ENCODE data around the gene GDPD5. TPM values are rescaled to one million over a fixed set of nuclear protein-coding genes. Genes with fewer than 3 reads are reported as not detected.

GDPD5 gene
- total RNA-seq, 2 experiments from 2014 or later, result 13.3 to 13.5 TPM

- CTCF ChIA-PET, result no interaction called here
- Mint-ChIP-seq H3K36me3 (ENCODE audit: low read depth) (no peaks in the 10 kb centered on the region), H3K4me1 (ENCODE audit: low read depth) (peaks cover 13% of the 10 kb centered on the region), H3K27ac (no peak overlapping the region), H3K4me3 (no peak overlapping the region), H3K9me3 (no peaks in the 10 kb centered on the region), H3K27me3 (ENCODE audit: low read depth) (no peaks in the 10 kb centered on the region)
- no peak for DNase-seq
- intact Hi-C loops (cut with micrococcal nuclease), result no loop called here
These were observed 22.1 kb downstream of the GDPD5 start for GRCh38 chr11:75503531-75504099.

GRCh38 chr11:75502138-75502537, 23.6 kb downstream of the GDPD5 start:
- CTCF ChIA-PET, result interaction anchor here (0.8 to 1.3 kb wide), 2 partner anchors 16 to 24 kb away, joined by 3 to 4 read pairs; partner anchors contain the start of gene GDPD5
- H3K36me3 Mint-ChIP-seq (ENCODE audit: low read depth), result no peaks in the 10 kb centered on the region

GRCh38 chr11:75500742-75501141, 25.0 kb downstream of the GDPD5 start:
- Mint-ChIP-seq H3K27me3 (ENCODE audit: low read depth) (no peaks in the 10 kb centered on the region), H3K36me3 (ENCODE audit: low read depth) (no peaks in the 10 kb centered on the region), H3K27ac (no peak overlapping the region), H3K4me1 (ENCODE audit: low read depth) (peaks cover 4% of the 10 kb centered on the region), H3K9me3 (no peaks in the 10 kb centered on the region), H3K4me3 (no peak overlapping the region)
- CTCF ChIA-PET, result no interaction called here
- no peak for DNase-seq
- intact Hi-C loops (cut with micrococcal nuclease), result no loop called here

More at GRCh38 chr11:75502138-75502537, 23.6 kb downstream of the GDPD5 start:
- intact Hi-C loops (cut with micrococcal nuclease), result no loop called here
- no peak for DNase-seq
- Mint-ChIP-seq H3K4me1 (ENCODE audit: low read depth) (peaks cover 4% of the 10 kb centered on the region), H3K27ac (no peak overlapping the region), H3K27me3 (ENCODE audit: low read depth) (no peaks in the 10 kb centered on the region), H3K4me3 (no peak overlapping the region), H3K9me3 (no peaks in the 10 kb centered on the region)

- CTCF ChIA-PET, result interaction anchor here (1.0 kb wide), 1 partner anchor 15 kb away, joined by 4 read pairs; no protein-coding TSS in a partner anchor
- peaks cover 4% of the 10 kb centered on the region for H3K4me1 Mint-ChIP-seq (ENCODE audit: low read depth)
- intact Hi-C loops (cut with micrococcal nuclease), result no loop called here
- H3K36me3 Mint-ChIP-seq (ENCODE audit: low read depth), result no peaks in the 10 kb centered on the region
- H3K9me3 Mint-ChIP-seq, result no peaks in the 10 kb centered on the region
- H3K27ac Mint-ChIP-seq, result no peak overlapping the region
- H3K4me3 Mint-ChIP-seq, result no peak overlapping the region
- no peaks in the 10 kb centered on the region for H3K27me3 Mint-ChIP-seq (ENCODE audit: low read depth)
- DNase-seq, result no peak
These were observed 26.1 kb downstream of the GDPD5 start for GRCh38 chr11:75499423-75500190.

- Mint-ChIP-seq H3K27ac (no peak overlapping the region), H3K27me3 (ENCODE audit: low read depth) (no peaks in the 10 kb centered on the region), H3K36me3 (ENCODE audit: low read depth) (no peaks in the 10 kb centered on the region), H3K4me3 (no peak overlapping the region), H3K4me1 (ENCODE audit: low read depth) (peaks cover 4% of the 10 kb centered on the region), H3K9me3 (no peaks in the 10 kb centered on the region)
- intact Hi-C loops (cut with micrococcal nuclease), result no loop called here
- CTCF ChIA-PET, result interaction anchor here (1.0 kb wide), 1 partner anchor 16 kb away, joined by 4 read pairs; no protein-coding TSS in a partner anchor
- DNase-seq, result no peak
These were observed 27.0 kb downstream of the GDPD5 start for GRCh38 chr11:75498556-75499255.

GRCh38 chr11:75497788-75498409, 27.8 kb downstream of the GDPD5 start:
- DNase-seq, result peak; percentile 56
- Mint-ChIP-seq H3K27ac (no peak overlapping the region), H3K4me3 (no peak overlapping the region), H3K36me3 (ENCODE audit: low read depth) (no peaks in the 10 kb centered on the region), H3K4me1 (ENCODE audit: low read depth) (peaks cover 4% of the 10 kb centered on the region), H3K27me3 (ENCODE audit: low read depth) (no peaks in the 10 kb centered on the region), H3K9me3 (no peaks in the 10 kb centered on the region)
- CTCF ChIA-PET, result no interaction called here
- intact Hi-C loops (cut with micrococcal nuclease), result no loop called here

- H3K36me3 Mint-ChIP-seq (ENCODE audit: low read depth), result no peaks in the 10 kb centered on the region
- H3K9me3 Mint-ChIP-seq, result no peaks in the 10 kb centered on the region
- H3K27ac Mint-ChIP-seq, result no peak overlapping the region
- intact Hi-C loops (cut with micrococcal nuclease), result no loop called here
- H3K27me3 Mint-ChIP-seq (ENCODE audit: low read depth), result no peaks in the 10 kb centered on the region
- no peak overlapping the region for H3K4me3 Mint-ChIP-seq
- CTCF ChIA-PET, result interaction anchor here (1.1 kb wide), 1 partner anchor 50 kb away, joined by 4 read pairs; no protein-coding TSS in a partner anchor
- H3K4me1 Mint-ChIP-seq (ENCODE audit: low read depth), result peaks cover 18% of the 10 kb centered on the region
- DNase-seq, result no peak
These were observed 29.4 kb downstream of the GDPD5 start for GRCh38 chr11:75496305-75496752.

GRCh38 chr11:75495749-75496304, 29.9 kb downstream of the GDPD5 start:
- DNase-seq, result no peak
- Mint-ChIP-seq H3K4me3 (no peak overlapping the region), H3K27me3 (ENCODE audit: low read depth) (no peaks in the 10 kb centered on the region), H3K36me3 (ENCODE audit: low read depth) (no peaks in the 10 kb centered on the region), H3K9me3 (no peaks in the 10 kb centered on the region), H3K4me1 (ENCODE audit: low read depth) (peaks cover 18% of the 10 kb centered on the region), H3K27ac (no peak overlapping the region)
- intact Hi-C loops (cut with micrococcal nuclease), result no loop called here
- CTCF ChIA-PET, result interaction anchor here (1.1 kb wide), 1 partner anchor 50 kb away, joined by 4 read pairs; no protein-coding TSS in a partner anchor

- Mint-ChIP-seq H3K4me3 (no peak overlapping the region), H3K27ac (no peak overlapping the region), H3K27me3 (ENCODE audit: low read depth) (no peaks in the 10 kb centered on the region), H3K36me3 (ENCODE audit: low read depth) (no peaks in the 10 kb centered on the region), H3K4me1 (ENCODE audit: low read depth) (peaks cover 18% of the 10 kb centered on the region), H3K9me3 (no peaks in the 10 kb centered on the region)
- no peak for DNase-seq
- CTCF ChIA-PET, result no interaction called here
- intact Hi-C loops (cut with micrococcal nuclease), result loop anchor here (2.0 kb wide), 1 partner anchor 31 kb away; the partner anchor contains the start of gene GDPD5
These were observed 32.1 kb downstream of the GDPD5 start for GRCh38 chr11:75493626-75494025.

- H3K4me1 Mint-ChIP-seq (ENCODE audit: low read depth), result peaks cover 14% of the 10 kb centered on the region
- intact Hi-C loops (cut with micrococcal nuclease), result loop anchor here (2.0 kb wide), 1 partner anchor 32 kb away; the partner anchor contains the start of gene GDPD5
- peak overlapping the region; percentile 73 for H3K4me3 Mint-ChIP-seq
- CTCF ChIA-PET, result interaction anchor here (0.8 kb wide), 1 partner anchor 20 kb away, joined by 4 read pairs; no protein-coding TSS in a partner anchor
- peak; percentile 89 for DNase-seq
- no peaks in the 10 kb centered on the region for H3K36me3 Mint-ChIP-seq (ENCODE audit: low read depth)
- peak overlapping the region; percentile 89 for H3K27ac Mint-ChIP-seq
- no peaks in the 10 kb centered on the region for H3K27me3 Mint-ChIP-seq (ENCODE audit: low read depth)
- no peaks in the 10 kb centered on the region for H3K9me3 Mint-ChIP-seq
These were observed 33.4 kb downstream of the GDPD5 start for GRCh38 chr11:75492181-75492820.

- H3K36me3 Mint-ChIP-seq (ENCODE audit: low read depth), result no peaks in the 10 kb centered on the region
- no peak overlapping the region for H3K4me3 Mint-ChIP-seq
- H3K4me1 Mint-ChIP-seq (ENCODE audit: low read depth), result peaks cover 14% of the 10 kb centered on the region
- CTCF ChIA-PET, result no interaction called here
- H3K27ac Mint-ChIP-seq, result peak overlapping the region; percentile 89
- no peaks in the 10 kb centered on the region for H3K9me3 Mint-ChIP-seq
- intact Hi-C loops (cut with micrococcal nuclease), result no loop called here
- no peak for DNase-seq
- H3K27me3 Mint-ChIP-seq (ENCODE audit: low read depth), result no peaks in the 10 kb centered on the region
These were observed 34.3 kb downstream of the GDPD5 start for GRCh38 chr11:75491465-75491864.

Measured in activated naive CD4-positive, alpha-beta T cell treated with anti-CD3 and anti-CD28 coated beads for 36 hours (primary cell).